HG03565 (cell line): Measurements from ENCODE around the gene TRPM4.
"Not testable (repeated sequence)": the region's sequence is repeated elsewhere in the genome, so short reads cannot be mapped to it uniquely, and the experiment has no call there.

ENCODE experiments used
- ATAC-seq: cut with Tn5 transposase; IDR thresholded peaks from one replicate; pipeline ENCODE4 v1.9.1; 2021; ENCODE audit warnings: mild to moderate bottlenecking, moderate library complexity; ENCODE audit not compliant: unreplicated experiment

The TRPM4 gene

DNA sequence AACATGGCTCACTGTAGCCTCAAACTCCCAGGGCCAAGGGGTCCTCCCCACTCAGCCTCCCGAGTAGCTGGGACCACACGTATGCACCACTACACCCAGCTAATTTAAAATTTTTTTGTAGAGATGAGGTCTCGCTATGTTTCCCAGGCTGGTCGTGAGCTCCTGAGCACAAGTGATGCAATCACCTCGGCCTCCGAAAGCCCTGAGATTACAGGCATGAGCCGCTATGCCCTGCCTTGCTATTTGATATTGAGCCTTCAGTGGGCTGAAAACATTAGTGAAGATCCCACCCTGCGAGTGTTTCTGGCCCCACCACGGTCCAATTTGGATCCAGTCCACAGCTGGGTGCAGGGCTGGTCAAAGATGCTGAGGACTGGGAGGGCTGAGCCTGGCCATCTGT lies 65.9 kb downstream of the TRPM4 start:
- no peak for ATAC-seq

GRCh38 chr19:49224441-49224840 lies 66.8 kb downstream of the TRPM4 start:
- ATAC-seq: not testable (repeated sequence)

- ATAC-seq: no peak
Measured at GRCh38 chr19:49224879-49225278, 67.3 kb downstream of the TRPM4 start.

DNA sequence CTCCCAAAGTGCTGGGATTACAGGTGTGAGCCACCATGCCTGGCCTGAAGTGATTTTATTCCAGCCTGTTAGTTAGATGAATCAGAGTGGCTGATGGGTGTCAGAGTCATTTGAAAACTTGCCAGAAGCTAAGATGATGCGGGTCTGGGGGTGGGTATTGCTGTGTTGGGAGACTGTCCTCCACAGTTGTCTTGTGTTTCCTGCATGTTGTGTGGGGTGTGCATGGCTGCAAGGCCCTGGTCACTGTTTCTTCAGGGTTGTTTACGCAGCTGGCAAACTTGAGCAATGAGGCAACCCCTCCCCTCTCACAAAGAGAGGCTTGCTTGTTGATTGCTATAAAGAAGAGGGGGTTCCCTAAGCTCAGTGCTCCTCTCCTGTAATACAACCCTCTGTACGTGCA lies 71.8 kb downstream of the TRPM4 start:
- ATAC-seq: no peak

GRCh38 chr19:49231389-49231788 lies 73.8 kb downstream of the TRPM4 start:
- no peak for ATAC-seq

DNA sequence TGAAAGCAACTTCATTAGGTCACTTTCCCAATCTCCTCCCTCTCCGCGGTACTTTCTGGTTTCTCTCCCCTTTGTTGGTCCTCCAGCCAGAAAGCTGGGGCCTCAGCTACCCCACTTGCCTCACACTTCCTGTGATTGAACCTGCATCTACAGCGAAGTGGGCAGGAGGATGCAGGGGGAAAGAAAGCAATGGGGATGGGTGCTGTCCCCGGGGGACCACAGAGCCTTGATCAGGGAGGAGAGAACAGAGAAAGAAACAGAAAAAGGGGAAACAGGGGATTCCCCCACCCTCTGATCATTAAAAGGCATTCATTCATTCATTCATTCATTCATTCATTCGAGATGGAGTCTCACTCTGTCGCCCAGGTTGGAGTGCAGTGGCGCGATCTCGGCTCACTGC lies 74.2 kb downstream of the TRPM4 start:
- ATAC-seq: no peak

DNA sequence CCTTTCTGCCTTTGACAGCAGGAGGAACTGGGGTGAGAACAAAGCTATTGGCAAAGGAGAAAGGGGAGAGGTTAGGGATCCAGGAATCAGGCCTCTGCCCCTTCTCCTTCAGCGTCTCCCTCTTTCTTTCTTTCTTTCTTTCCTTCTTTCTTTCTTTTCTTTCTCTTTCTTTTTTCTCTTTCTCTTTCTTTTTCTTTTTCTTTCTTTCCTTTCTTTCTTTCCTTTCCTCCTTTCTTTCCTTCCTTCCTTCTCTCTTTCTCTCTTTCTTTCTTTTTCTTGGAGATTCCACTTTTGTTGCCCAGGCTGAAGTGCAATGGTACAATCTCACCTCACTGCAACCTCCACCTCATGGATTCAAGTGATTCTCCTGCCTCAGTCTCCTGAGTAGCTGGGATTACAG lies 75.6 kb downstream of the TRPM4 start:
- ATAC-seq: no peak

DNA sequence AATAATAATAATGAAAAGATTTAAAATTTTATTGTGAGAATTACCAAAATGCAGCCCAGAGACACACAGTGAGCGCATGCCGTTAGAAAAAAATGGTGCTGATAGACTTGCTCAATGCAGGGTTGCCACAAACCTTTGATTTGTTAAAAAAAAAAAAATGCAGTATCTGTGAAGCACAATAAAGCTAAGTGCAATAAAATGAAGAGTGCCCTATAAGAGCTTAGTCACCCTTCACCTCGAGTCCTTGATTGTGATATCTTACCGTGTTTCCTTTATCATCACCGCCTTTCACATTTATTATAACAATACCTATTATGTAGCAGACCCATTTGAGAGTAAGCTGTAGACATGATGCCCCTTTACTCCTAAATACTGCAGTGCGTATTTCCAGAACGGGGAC lies 84.2 kb downstream of the TRPM4 start:
- no peak for ATAC-seq

GRCh38 chr19:49243129-49243528 lies 85.5 kb downstream of the TRPM4 start:
- ATAC-seq: no peak

GRCh38 chr19:49243726-49244125 lies 86.1 kb downstream of the TRPM4 start:
- no peak for ATAC-seq

DNA sequence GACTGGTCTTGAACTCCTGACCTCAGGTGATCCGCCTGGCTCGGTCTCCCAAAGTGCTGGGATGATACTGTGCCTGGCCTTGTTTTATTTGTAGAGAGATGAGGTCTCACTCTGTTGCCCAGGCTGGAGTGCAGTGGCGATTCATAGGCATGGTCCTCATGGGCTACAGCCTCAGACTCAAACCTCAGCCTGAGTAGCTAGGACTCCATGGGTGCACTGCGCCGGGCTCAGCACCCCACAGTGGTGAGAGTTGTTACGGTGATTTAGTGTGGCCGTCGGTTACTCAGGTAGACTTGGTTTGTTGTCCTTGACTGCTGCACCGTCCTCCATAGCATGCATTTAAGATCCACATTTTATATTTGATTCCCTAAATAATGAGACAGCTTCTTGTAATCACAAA lies 86.7 kb downstream of the TRPM4 start:
- ATAC-seq: no peak

GRCh38 chr19:49247676-49248075 lies 90.1 kb downstream of the TRPM4 start:
- ATAC-seq: no peak

DNA sequence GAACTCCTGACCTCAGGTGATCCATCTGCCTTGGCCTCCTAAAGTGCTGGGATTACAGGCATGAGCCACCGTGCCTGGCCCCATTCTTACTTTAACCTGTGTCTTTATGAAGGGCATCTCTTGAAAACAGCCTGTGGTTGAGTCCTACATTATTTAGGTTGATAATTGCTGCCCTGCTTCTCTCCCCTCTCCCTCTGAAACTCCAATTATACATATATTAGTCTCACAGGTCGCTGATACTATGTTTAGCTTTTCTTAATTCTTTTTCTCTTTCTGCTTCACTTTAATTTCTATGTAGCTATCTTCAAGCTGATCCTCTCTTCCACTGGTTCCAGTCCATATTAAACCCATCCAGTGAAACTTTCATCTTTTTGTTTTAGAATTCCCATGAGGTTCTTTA lies 92.3 kb downstream of the TRPM4 start:
- ATAC-seq: no peak

- no peak for ATAC-seq
Measured at GRCh38 chr19:49255674-49256073, 98.1 kb downstream of the TRPM4 start.

GRCh38 chr19:49256691-49257090 lies 99.1 kb downstream of the TRPM4 start:
- no peak for ATAC-seq
